Caco-2 (cell line): Measurements from ENCODE around the gene IGSF21. TPM values are rescaled to one million over a fixed set of nuclear protein-coding genes. Genes with fewer than 3 reads are reported as not detected.

Experiments used
- BruUV-seq: library from RNA; stranded (reverse); fragments of 400-500 nt; replicated peaks from 2 replicates; lab custom pipeline; 2021; lab: Mats Ljungman, UMichigan
- CTCF ChIA-PET: fragments of 300-600 bp; sonication (Branson Sonifier 250); formaldehyde crosslinking; loops from one replicate; lab custom pipeline; 2022; ENCODE audit warnings: antibody characterized with exemption; lab: Charles Lee
- POLR2A ChIA-PET: fragments of 300-600 bp; sonication (Branson Sonifier 250); formaldehyde crosslinking; loops from one replicate; lab custom pipeline; 2022; ENCODE audit warnings: antibody characterized with exemption; lab: Charles Lee
- DNase-seq, 2 experiments: peaks; one replicate each; pipeline versions ENCODE4 v3.0.0 to v3.0.0-alpha.2; 2020 to 2022
- H3K27me3 ChIP-seq: replicated peaks from 2 replicates; pipeline ENCODE4 v1.6.0; 2011; ENCODE audit warnings: low read length; ENCODE audit not compliant: control insufficient read depth, insufficient read depth
- H3K36me3 ChIP-seq: 2 replicates; pipeline ENCODE4 v1.5.1; 2011; ENCODE audit warnings: low read length; ENCODE audit not compliant: control insufficient read depth, insufficient read depth
- H3K4me1 ChIP-seq: fragments of 250-450 bp; sonication (Bioruptor Pico); 2 replicates; pipeline ENCODE4 v1.5.1; 2020; ENCODE audit warnings: mild to moderate bottlenecking
- H3K4me3 ChIP-seq: 2 replicates; pipeline ENCODE4 v1.5.1; 2011; ENCODE audit warnings: low read depth, mild to moderate bottlenecking, control low read depth, low read length
- H3K9me3 ChIP-seq: fragments of 250-450 bp; sonication (Bioruptor Pico); 2 replicates; pipeline ENCODE4 v1.5.1; 2020; ENCODE audit warnings: mild to moderate bottlenecking, moderate library complexity
- H3K27ac Mint-ChIP-seq: one replicate; pipeline ENCODE4 v1.8.0; 2022; ENCODE audit warnings: mixed read lengths; ENCODE audit not compliant: unreplicated experiment
- H3K27me3 Mint-ChIP-seq: one replicate; pipeline ENCODE4 v1.8.0; 2022; ENCODE audit warnings: mixed read lengths; ENCODE audit not compliant: insufficient read depth, unreplicated experiment
- H3K36me3 Mint-ChIP-seq: one replicate; pipeline ENCODE4 v1.8.0; 2022; ENCODE audit warnings: mild to moderate bottlenecking, mixed read lengths; ENCODE audit not compliant: insufficient read depth, unreplicated experiment
- H3K4me1 Mint-ChIP-seq: one replicate; pipeline ENCODE4 v1.8.0; 2022; ENCODE audit warnings: low read depth, mixed read lengths; ENCODE audit not compliant: unreplicated experiment
- H3K4me3 Mint-ChIP-seq: one replicate; pipeline ENCODE4 v1.8.0; 2022; ENCODE audit warnings: mild to moderate bottlenecking, moderate library complexity, mixed read lengths; ENCODE audit not compliant: unreplicated experiment
- H3K9me3 Mint-ChIP-seq: one replicate; pipeline ENCODE4 v1.8.0; 2022; ENCODE audit warnings: mixed read lengths; ENCODE audit not compliant: unreplicated experiment
- CTCF ChIP-seq, 2 experiments: fragments of 200-600 bp in 1 of 2; IDR thresholded peaks; 1 replicate in 1 of 2; 2 replicates in 1 of 2; pipeline versions ENCODE4 v1.5.1 to v1.8.0; 2011 to 2022; ENCODE audit warnings: antibody characterized with exemption in 1 of 2, control low read depth in 1 of 2, inconsistent platforms in 1 of 2, low read depth in 1 of 2, low read length in 1 of 2, mild to moderate bottlenecking in 1 of 2, moderate library complexity in 1 of 2; ENCODE audit not compliant: insufficient read depth in 1 of 2, severe bottlenecking in 1 of 2, unreplicated experiment in 1 of 2
- intact Hi-C: fragments of 100-400 bp; cut with micrococcal nuclease; formaldehyde crosslinking; loops from one replicate; pipeline ENCODE4 v1.10.0; 2022; ENCODE audit not compliant: unreplicated experiment
- total RNA-seq: library from RNA; stranded (reverse); gene quantifications from 2 replicates; pipeline ENCODE4 v1.2.3, GENCODE V29; 2022

Gene IGSF21
- total RNA-seq, 1 experiment from 2014 or later: not detected

GRCh38 chr1:18203645-18204044 is 96.0 kb downstream of the IGSF21 start:
- DNase-seq: no peak
- no peaks in the 10 kb centered on the region for H3K9me3 Mint-ChIP-seq
- no peaks in the 10 kb centered on the region for H3K27me3 ChIP-seq
- POLR2A ChIA-PET: no interaction called here
- H3K4me1 ChIP-seq: no peaks in the 10 kb centered on the region
- TF ChIP-seq CTCF (IDR thresholded peaks at IDR 0.05; ENCODE audit: insufficient read depth in 1 of 2, low read depth in 1 of 2, low read length in 1 of 2, severe bottlenecking in 1 of 2, unreplicated experiment in 1 of 2): no peak
- intact Hi-C loops: no loop called here
- no peak overlapping the region for H3K4me3 ChIP-seq
- H3K36me3 Mint-ChIP-seq: no peaks in the 10 kb centered on the region
- H3K9me3 ChIP-seq: no peaks in the 10 kb centered on the region
- BruUV-seq: no TSS peak
- H3K27me3 Mint-ChIP-seq: peaks cover 18% of the 10 kb centered on the region
- no peak overlapping the region for H3K27ac Mint-ChIP-seq
- H3K4me1 Mint-ChIP-seq: no peaks in the 10 kb centered on the region
- no peak overlapping the region for H3K4me3 Mint-ChIP-seq
- no peaks in the 10 kb centered on the region for H3K36me3 ChIP-seq
- CTCF ChIA-PET: no interaction called here

- CTCF ChIA-PET: no interaction called here
- no peak overlapping the region for H3K4me3 Mint-ChIP-seq
- H3K4me3 ChIP-seq: no peak overlapping the region
- no peak overlapping the region for H3K27ac Mint-ChIP-seq
- intact Hi-C loops: no loop called here
- no peaks in the 10 kb centered on the region for H3K9me3 Mint-ChIP-seq
- BruUV-seq: no TSS peak
- H3K4me1 Mint-ChIP-seq: no peaks in the 10 kb centered on the region
- no peaks in the 10 kb centered on the region for H3K4me1 ChIP-seq
- H3K27me3 ChIP-seq: no peaks in the 10 kb centered on the region
- H3K36me3 Mint-ChIP-seq: no peaks in the 10 kb centered on the region
- no peaks in the 10 kb centered on the region for H3K36me3 ChIP-seq
- H3K27me3 Mint-ChIP-seq: peaks cover 20% of the 10 kb centered on the region
- no peaks in the 10 kb centered on the region for H3K9me3 ChIP-seq
- POLR2A ChIA-PET: no interaction called here
- no peak for TF ChIP-seq CTCF (IDR thresholded peaks at IDR 0.05; ENCODE audit: insufficient read depth in 1 of 2, low read depth in 1 of 2, low read length in 1 of 2, severe bottlenecking in 1 of 2, unreplicated experiment in 1 of 2)
- DNase-seq: no peak
These were observed 97.0 kb downstream of the IGSF21 start for GRCh38 chr1:18204575-18204974.

- H3K4me1 ChIP-seq: no peaks in the 10 kb centered on the region
- no peak for TF ChIP-seq CTCF (IDR thresholded peaks at IDR 0.05; ENCODE audit: insufficient read depth in 1 of 2, low read depth in 1 of 2, low read length in 1 of 2, severe bottlenecking in 1 of 2, unreplicated experiment in 1 of 2)
- DNase-seq: no peak
- ChIA-PET CTCF (no interaction called here), POLR2A (no interaction called here)
- no peaks in the 10 kb centered on the region for H3K27me3 ChIP-seq
- no peak overlapping the region for H3K4me3 ChIP-seq
- Mint-ChIP-seq H3K9me3 (no peaks in the 10 kb centered on the region), H3K36me3 (no peaks in the 10 kb centered on the region), H3K27ac (no peak overlapping the region), H3K4me1 (no peaks in the 10 kb centered on the region), H3K4me3 (no peak overlapping the region), H3K27me3 (peaks cover 20% of the 10 kb centered on the region)
- intact Hi-C loops: no loop called here
- H3K36me3 ChIP-seq: no peaks in the 10 kb centered on the region
- H3K9me3 ChIP-seq: no peaks in the 10 kb centered on the region
- BruUV-seq: no TSS peak
These were observed 97.7 kb downstream of the IGSF21 start for GRCh38 chr1:18205319-18205718.
